NCI-H2081 (cell line): ENCODE data around the gene DUX4.
"Not testable (repeated sequence)": the region's sequence is repeated elsewhere in the genome, so short reads cannot be mapped to it uniquely, and the experiment has no call there.

Experiments
- DNase-seq, 2 experiments: peaks; one replicate each; lab custom pipeline; 2025; lab: John Stamatoyannopoulos, UW

DUX4 gene

GRCh38 chr4:190173428-190173827 is at the start of gene DUX4:
Gene DUX4, plus strand, starts transcription at chr4:190173774. Its CDS starts 0 bp downstream, at chr4:190173774.
- DNase-seq: not testable (repeated sequence)

GRCh38 chr4:190175436-190175835 is 1.9 kb downstream of the DUX4 start:
- not testable (repeated sequence) for DNase-seq

DNA sequence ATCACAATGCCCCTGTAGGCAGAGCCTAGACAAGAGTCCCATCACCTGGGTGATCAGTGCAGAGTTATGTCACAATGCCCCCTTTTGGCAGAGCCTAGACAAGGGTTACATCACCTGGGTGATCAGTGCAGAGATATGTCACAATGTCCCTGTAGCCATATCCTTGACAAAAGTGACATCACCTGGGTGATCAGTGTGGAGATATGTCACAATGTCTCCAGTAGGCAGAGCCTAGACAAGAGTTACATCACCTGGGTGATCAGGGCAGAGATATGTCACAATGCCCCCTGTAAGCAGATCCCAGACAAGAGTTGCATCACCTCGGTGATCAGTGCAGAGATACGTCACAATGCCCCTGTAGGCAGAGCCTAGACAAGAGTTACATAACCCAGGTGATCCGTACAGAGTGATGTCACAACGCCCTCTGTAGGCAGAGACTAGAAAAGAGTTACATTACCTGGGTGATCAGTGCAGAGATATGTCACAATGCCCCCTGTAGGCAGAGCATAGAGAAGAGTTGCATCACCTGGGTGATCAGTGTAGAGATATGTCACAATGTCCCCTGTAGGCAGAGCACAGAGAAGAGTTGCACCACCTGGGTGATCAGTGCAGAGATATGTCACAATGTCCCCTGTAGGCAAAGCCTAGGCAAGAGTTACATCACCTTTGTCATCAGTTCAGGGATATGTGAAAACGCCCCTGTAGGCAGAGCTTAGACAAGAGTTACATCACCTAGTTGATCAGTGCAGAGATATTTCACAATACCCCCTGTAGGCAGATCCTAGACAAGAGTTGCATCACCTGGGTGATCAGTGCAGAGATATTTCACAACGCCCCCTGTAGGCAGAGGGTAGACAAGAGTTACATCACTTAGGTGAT is 4.4 kb downstream of the DUX4 start:
- not testable (repeated sequence) for DNase-seq

DNA sequence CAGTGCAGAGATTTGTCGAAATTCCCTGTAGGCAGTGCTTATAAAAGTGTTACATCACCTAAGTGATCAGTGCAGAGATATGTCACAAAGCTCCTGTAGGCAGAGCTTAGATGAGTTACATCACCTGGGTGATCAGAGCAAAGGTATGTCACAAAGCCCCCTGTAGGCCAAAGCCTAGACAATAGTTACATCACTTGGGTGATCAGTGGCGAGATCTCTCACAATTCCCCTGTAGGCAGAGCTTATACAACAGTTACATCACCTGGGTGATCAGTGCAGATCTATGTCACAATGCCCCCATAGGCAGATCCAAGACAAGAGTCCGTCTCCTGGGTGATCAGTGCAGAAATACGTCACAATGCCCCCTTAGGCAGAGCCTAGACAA is 5.0 kb downstream of the DUX4 start:
- DNase-seq: not testable (repeated sequence)

- DNase-seq: not testable (repeated sequence)
These were observed 5.6 kb downstream of the DUX4 start for GRCh38 chr4:190179030-190179739.

GRCh38 chr4:190179740-190180094 is 6.1 kb downstream of the DUX4 start:
- DNase-seq: not testable (repeated sequence)

GRCh38 chr4:190180947-190181346 is 7.4 kb downstream of the DUX4 start:
- not testable (repeated sequence) for DNase-seq

DNA sequence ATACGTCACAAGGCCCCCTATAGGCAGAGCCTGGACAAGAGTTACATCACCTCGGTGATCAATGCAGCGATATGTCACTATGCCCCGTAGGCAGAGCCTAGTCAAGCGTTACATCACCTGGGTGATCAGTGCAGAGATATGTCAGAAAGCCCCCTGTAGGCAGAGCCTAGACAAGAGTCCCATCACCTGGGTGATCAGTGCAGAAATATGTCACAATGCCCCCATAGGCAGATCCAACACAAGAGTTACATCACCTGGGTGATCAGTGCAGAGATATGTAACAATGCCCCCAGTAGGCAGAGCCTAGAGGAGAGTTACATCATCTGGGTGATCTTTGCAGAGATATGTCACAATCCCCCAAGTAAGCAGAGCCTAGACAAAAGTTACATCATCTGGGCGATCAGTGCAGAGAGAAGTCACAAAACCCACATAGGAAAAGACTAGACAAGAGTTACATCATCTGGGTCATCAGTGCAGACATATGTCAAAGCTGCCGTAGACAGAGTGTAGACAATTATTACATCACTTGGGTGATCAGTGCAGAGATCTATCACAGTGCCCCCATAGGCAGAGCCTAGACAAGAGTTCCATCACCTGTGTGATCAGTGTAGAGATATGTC is 8.0 kb downstream of the DUX4 start:
- not testable (repeated sequence) for DNase-seq

GRCh38 chr4:190203510-190203909 is 29.9 kb downstream of the DUX4 start:
- DNase-seq: not testable (repeated sequence)
